Measurements from ENCODE around the gene BCL7A.

BCL7A gene

DNA sequence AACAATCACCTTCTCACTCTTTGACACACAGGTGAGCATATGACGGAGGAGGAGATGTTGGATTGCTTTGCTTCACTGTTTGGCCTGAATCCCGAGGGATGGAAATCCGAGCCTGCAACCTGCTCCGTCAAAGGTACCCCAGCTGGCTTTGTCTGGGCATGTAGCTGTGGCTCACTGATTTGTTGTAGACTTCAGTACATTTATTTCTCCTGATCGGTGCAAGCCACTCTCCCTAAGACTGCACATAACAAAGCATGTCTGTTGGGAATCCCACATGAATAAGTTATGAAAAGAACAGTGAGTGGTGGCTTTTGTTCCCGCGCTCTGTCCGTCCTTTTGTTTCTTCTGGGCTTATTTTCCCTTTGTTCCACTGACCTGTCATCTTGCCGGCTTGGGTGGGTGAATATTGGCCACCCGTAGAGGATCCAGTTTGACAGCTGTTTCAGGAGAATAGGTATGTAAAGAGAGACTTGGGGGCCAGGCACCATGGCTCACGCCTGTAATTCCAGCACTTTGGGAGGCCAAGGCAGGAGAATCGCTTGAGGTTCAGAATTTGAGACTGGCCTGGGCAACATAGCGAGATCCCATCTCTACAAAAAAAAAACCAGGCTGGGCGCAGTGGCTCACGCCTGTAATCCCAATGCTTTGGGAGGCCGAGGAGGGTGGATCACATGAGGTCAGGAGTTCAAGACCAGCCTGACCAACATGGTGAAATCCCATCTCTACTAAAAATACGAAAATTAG is 20.0 kb upstream of the BCL7A start:
- DNase-seq: no peak

DNA sequence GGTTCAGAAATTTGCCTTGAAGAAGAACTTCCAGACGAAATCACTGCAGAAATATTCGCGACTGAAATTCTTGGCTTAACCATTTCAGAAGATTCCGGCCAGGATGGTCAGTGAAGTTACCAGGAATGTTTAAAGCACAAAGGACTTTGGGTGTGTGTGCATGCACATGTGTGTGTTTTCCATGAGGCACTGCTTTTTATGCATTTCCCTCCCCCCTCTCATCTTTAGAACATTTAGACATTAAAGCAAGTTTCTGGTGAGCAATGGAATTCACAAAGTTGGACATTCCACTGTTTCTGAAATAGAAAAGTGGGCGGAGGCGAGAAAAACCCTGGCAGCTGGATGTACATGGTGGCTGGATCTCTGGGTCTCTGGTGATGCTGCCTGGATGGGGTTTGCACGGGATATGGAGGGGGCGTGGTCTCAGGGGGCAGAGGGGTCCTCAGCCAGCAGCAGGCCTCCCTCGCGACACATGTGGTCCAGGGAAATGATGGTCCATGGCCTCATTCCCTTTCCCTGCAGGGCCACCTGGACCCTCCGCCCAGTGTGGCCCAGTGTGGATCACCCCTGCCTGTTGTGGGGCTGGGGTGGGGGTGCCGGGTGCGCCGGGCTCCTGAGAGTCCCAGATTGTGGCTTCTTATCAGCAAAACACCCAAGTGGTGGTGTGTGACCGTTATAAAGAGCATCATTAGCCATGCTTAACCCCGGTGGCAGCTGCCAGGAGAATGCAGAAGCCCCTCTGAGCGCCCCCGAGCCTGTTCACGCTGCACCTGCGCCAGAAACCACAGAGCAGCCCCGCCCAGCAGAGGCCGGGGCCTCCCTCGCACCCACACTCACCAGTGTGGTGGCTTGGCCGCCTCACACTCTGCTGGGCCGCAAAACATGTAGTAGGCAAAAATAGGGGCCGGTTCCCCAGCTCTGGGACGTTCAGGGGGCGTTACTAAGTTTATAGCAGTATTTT is 17.8 kb upstream of the BCL7A start:
- DNase-seq: no peak

DNA sequence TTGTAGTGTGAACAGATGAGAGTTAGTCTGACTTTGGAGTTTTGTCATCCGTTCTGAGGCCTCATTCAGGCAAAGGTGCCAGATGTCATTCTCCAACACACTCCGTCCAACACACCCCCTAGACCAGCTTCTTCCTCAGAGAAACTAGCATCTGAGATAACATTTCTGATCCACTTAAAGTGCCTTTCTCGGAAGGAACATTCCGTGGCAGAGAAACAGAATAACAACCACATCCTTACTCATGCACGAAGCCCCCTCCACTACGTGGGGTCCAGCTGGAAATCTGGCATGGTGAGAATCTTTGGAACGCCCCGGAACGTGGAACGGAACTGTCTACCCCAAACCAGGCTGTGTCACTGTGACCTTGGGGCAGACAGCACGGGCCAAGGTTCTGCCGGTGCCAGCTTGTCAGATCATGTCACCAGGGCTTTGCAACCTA is 17.0 kb upstream of the BCL7A start:
- DNase-seq: no peak

DNA sequence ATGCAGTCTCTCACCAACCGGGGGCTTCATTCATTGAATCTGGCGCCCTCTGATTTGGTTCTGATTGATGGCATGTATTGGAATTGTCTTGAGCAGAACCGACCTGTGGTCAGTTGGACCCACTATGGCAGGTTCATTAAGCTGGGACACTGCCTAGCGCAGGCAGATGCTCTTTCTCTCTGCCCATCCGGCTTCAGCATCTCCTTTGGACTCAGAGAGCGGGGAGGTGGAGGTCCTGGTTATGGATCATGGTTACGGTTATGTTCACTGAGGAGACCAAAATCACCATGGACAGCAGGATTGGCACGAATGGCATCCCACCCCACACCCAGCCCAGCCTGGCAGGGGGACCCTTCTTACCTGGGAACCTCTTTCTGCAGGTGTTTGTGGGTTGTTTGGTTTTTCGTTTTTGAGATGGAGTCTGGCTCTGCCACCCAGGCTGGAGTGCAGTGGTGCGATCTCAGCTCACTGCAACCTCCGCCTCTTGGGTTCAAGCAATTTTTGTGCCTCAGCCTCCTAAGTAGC is 16.4 kb upstream of the BCL7A start:
- DNase-seq: no peak

- no peak for DNase-seq
These were observed 15.3 kb upstream of the BCL7A start for GRCh38 chr12:122006186-122006926.

DNA sequence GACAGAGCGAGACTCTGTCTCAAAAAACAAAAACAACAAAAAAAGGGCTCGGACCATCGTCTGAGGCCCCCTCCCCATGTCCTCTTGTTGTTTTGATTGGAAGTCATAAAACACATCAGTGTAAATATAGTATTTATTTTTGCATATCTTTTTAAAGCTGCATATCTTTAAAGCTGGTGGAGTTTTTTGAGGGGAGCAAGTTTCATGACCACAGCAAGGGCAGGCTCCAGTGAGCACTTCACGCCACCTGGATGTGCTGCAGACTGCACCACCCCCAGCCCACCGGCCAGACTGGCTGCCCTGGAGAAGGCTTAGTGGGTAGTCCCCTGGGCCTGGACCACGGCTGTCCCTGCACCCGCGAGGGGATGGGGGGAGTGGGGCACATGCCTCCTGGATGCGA is 11.9 kb upstream of the BCL7A start:
- no peak for DNase-seq

DNA sequence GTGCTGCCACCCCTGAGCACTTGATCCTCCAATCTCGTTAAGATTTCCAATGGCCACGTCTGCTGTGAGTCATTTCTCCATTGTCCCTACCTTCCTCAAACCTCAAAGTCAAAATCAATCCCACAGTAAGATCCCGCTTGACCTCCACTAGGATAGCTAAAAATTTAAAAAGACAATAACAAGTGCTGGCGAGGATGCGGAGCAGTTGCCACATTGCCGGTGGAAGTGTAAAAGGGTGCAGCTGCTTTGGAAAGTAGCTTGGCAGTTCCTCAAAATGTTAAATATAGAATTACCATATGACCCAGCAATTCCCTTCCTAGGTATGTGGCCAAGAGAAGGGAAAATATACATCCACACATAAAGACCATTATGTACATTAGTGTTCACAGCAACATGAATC is 9.5 kb upstream of the BCL7A start:
- DNase-seq: no peak

- DNase-seq: no peak
These were observed 8.5 kb upstream of the BCL7A start for GRCh38 chr12:122013136-122013535.

- DNase-seq: no peak
These were observed 7.7 kb upstream of the BCL7A start for GRCh38 chr12:122013791-122014590.

DNA sequence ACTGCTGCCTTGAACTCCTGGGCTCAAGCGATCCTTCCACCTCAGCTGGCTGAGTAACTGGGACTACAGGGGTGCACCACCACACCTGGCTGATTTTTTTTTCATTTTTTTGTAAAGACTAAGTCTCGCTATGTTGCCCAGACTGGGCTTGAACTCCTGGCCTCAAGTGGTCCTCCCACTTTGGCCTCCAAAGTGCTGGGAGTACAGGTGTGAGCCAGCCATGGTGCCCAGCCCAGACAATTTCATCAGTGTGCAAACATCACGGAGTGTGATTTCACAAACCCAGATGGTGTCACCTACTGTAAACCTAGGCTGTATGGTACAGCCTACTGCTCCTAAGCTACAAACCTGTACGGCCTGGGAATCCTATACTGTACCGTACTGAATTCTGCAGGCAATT is 6.9 kb upstream of the BCL7A start:
- no peak for DNase-seq

GRCh38 chr12:122018457-122018856 is 3.2 kb upstream of the BCL7A start:
- no peak for DNase-seq

DNA sequence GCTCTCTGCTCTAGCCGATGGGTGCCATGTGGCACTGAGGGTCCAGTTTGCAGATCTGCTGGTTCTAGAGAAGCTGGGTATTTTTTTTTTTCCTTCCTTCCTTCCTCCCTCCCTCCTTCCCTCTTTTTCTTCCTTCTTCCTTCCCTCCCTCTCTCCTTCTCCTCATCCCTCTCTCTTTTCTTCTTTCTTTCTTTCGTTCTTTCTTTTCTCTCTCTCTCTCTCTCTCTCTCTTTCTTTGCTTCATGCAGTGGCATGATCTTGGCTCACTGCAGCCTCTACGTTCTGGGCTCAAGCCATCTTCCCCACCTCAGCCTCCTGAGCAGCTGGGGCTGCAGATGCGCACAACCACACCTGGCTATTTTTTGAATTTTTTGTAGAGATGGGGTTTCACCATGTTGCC is 2.7 kb upstream of the BCL7A start:
- DNase-seq: no peak

GRCh38 chr12:122020795-122021192 is 890 bp upstream of the BCL7A start:
- DNase-seq: no peak

DNA sequence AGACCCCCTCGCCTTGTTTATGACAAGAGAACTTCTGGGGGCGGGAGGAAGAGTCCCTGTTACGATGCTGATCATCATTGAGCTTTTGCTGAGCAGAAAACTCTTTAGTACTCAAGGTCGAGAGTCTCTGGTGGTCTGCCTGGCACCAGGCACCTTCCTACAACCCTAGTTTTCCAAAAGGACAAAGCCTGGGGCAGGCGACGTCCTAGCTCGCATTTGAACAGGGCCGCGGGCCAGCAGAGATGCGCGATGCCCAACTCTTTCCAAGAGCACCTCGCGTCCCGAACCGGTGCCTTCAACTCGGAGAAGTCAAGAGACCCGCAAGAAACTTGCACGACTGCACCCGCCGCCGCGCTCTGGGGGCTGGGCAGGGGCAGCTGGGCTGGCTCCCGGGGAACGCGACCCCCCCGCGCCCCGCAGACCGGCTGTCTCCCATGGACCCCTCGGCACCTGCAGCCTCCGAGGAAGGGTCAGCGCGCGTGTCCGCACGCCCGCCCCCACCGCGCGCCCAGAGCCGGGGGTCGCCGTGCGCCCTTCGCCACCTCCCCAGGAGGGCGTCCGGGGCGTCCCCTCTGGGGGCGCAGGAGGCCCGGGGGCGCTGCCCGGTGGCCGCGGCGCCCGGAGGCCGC is 377 bp upstream of the BCL7A start:
- DNase-seq: peak; percentile 25 to 26

DNA sequence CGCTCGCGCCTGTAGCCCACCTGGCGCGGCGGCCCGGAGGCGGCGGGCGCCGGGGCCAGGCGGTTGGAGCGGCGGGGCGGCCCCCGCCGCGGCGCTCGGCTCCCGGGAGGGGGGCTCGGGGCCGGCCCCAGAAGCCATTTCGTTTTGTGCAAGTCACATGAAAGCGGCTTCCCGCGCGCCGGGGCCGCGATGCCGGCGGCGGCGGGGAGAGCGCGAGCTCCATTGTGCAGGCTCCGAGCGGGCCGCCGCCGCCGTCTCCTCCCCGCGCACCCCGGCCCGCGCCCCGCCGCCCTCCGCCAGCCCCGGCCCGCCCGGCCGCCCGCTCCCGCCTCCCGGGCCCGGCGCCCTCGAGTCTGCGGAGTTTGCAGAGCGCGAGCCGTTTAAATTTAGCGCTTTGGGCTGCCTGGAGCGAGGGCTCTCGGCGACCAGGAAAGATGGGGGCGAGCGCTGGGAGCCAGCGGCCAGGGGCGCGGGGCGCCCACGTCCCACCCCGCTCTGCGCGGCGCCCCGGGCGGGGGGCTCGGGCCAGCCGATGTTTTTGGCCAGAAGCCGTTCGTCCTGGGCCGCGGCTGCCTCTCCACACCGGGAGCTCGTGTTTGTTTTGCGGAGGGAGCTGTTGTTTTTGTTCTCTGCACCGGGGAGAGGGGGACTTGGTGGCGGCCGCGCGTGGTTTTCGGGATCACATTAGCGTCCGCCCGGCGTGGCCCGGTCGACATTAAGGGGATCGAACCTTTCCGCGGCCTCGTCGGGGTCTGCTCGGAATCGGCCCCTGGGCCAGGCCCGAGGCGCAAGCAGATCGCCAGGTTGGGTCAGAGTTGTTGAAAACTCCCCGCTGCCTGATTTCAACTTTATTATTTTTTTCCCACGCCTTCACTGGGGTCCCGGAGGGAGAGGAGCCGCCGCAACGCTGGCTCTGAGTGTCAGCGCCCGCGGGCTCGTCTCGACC is 982 bp downstream of the BCL7A start:
- no peak for DNase-seq

DNA sequence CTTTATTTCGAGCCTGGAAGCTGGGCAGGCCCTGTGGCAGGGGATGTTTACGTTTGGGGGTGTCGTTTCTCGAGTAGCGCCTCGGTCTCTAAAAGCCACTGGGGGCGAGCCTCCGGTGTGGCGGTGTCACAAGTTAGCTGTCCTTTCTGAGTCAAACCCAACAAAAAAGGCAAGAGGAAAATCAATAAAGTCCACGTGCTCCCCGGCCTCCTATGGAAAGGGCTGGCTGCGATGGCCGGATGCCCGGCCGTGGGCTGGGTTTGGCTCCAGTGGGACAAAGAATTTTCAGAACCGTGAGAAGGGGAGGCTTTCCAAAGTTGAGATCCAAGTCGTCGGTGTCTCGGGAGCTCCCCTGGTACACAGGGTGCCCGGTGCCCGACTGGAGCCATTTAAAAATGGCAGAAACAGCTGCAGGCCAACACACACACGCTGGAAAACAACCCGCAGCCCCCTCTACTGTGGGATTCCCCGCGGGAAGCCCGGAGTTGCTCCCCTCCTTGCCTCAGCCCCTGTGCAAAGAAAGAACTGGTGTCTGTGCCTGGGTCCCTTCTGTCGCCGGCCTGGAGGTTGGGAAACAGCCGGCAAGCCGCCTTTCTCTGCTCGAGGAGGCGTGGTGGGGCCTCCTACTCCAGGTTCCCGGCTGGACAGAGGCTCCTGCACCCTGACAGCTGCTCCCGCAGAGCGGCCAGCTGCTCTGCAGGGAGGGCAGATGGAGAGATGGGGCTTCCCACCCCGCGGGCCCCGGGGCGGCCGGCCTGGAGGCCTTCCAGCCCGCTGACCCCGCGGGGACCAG is 1.9 kb downstream of the BCL7A start:
- peak; percentile 4 to 46 for DNase-seq

DNA sequence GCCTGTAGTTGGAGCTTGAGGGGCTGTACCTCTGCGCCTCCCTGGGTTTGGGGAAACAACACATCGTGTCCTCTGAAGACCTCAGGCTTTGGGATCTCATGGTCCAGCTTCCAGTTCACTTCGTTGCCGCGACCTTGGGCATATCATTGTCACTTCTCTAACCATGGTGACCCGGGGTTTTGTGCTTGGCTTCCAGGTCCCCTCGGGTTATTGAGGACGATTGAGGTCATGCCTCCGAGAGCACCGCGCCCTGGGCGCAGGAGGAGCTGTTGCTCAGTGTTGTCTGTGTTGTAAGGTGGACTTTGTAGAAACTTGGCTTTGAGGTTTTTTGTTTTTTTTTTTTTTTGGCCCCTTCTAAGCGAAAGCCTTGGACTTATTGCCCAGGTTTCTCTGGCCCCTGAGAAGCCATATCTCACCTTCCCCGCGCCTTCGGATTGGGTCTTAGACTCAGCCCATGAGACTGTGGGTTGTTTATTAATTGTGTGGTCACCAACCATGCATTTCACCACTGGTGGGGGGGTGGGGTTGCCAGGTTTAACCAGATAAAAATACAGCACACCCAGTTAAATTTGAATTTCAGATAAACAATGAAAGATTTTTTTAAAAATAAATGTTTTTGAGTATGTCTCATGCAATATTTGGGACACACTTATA is 2.6 kb downstream of the BCL7A start:
- no peak for DNase-seq

GRCh38 chr12:122026706-122027333 is 5.1 kb downstream of the BCL7A start:
- DNase-seq: no peak

Data from Kasumi-1 (cell line).